HepG2 (cell line): ENCODE measurements around the gene CGREF1. TPM values are rescaled to one million over a fixed set of nuclear protein-coding genes. Genes with fewer than 3 reads are reported as not detected.

ENCODE experiments used
- AKAP8 ChIP-seq: sonication (generic); formaldehyde crosslinking; IDR thresholded peaks from 2 replicates; pipeline ENCODE4 v1.5.1; 2020; ENCODE audit warnings: mild to moderate bottlenecking, missing genetic modification reagents
- ARHGAP35 ChIP-seq: sonication (generic); formaldehyde crosslinking; IDR thresholded peaks from 2 replicates; pipeline ENCODE4 v1.9.0; 2022; ENCODE audit warnings: mild to moderate bottlenecking, inconsistent platforms, moderate library complexity, missing genetic modification reagents, borderline replicate concordance
- CBFB ChIP-seq: sonication (generic); formaldehyde crosslinking; IDR thresholded peaks from 2 replicates; pipeline ENCODE4 v1.4.0; 2020; ENCODE audit warnings: missing genetic modification reagents
- CSRNP2 ChIP-seq: sonication (generic); formaldehyde crosslinking; conservative IDR thresholded peaks from 2 replicates; pipeline ENCODE4 v1.8.0; 2022; ENCODE audit warnings: low read depth, missing genetic modification reagents
- ERF ChIP-seq: IDR thresholded peaks from 2 replicates; pipeline ENCODE4 v1.6.1; 2018; ENCODE audit warnings: missing biosample characterization, missing genetic modification reagents
- EZH2 ChIP-seq: conservative IDR thresholded peaks from 2 replicates; pipeline ENCODE4 v1.6.1; 2012; ENCODE audit warnings: mild to moderate bottlenecking, low read depth, low read length, moderate library complexity
- FOXK1 ChIP-seq: sonication (generic); formaldehyde crosslinking; IDR thresholded peaks from 2 replicates; pipeline ENCODE4 v1.4.0; 2020; ENCODE audit warnings: low read depth, missing genetic modification reagents, borderline replicate concordance
- HMGXB4 ChIP-seq, 2 experiments: sonication (generic) in 1 of 2; formaldehyde crosslinking in 1 of 2; IDR thresholded peaks; 2 replicates each; pipeline versions ENCODE4 v1.4.0 to v1.6.1; 2018 to 2020; ENCODE audit warnings: missing genetic modification reagents in 2 of 2, borderline replicate concordance in 1 of 2, low read depth in 1 of 2, mild to moderate bottlenecking in 1 of 2, missing biosample characterization in 1 of 2
- KLF13 ChIP-seq: sonication (generic); formaldehyde crosslinking; IDR thresholded peaks from 2 replicates; pipeline ENCODE4 v1.4.0; 2020; ENCODE audit warnings: mild to moderate bottlenecking, missing genetic modification reagents
- MAFF ChIP-seq: IDR thresholded peaks from 2 replicates; pipeline ENCODE4 v1.6.1; 2011; ENCODE audit warnings: low read depth, low read length, improper control_type of control experiment
- MBD4 ChIP-seq: IDR thresholded peaks from 2 replicates; pipeline ENCODE4 v1.6.1; 2012; ENCODE audit warnings: low read length, inconsistent platforms, borderline replicate concordance
- PITX1 ChIP-seq: sonication (generic); formaldehyde crosslinking; IDR thresholded peaks from 2 replicates; pipeline ENCODE4 v1.5.1; 2020; ENCODE audit warnings: mild to moderate bottlenecking, missing genetic modification reagents
- ZFP1 ChIP-seq: IDR thresholded peaks from 2 replicates; pipeline ENCODE4 v1.6.1; 2016
- ZNF652 ChIP-seq: IDR thresholded peaks from 2 replicates; pipeline ENCODE4 v1.6.1; 2016; ENCODE audit warnings: low read depth, borderline replicate concordance
- ZNF770 ChIP-seq: sonication (generic); formaldehyde crosslinking; IDR thresholded peaks from 2 replicates; pipeline ENCODE4 v1.5.0; 2020; ENCODE audit warnings: mild to moderate bottlenecking, missing genetic modification reagents
- ZNF816 ChIP-seq: sonication (generic); formaldehyde crosslinking; IDR thresholded peaks from 2 replicates; pipeline ENCODE4 v1.8.0; 2022; ENCODE audit warnings: missing genetic modification reagents, mild to moderate bottlenecking, borderline replicate concordance
- polyA plus RNA-seq, 8 experiments: library from polyadenylated mRNA; depleted of rRNA in 3 of 8; stranded (reverse) in 7 of 8; unstranded in 1 of 8; fragments of >200 nt; fragmentation: Illumina TruSeq in 4 of 8; extraction: Trizol in 4 of 8; gene quantifications; 2 replicates each; pipeline versions ENCODE4 v1.2.1 to v1.2.3, GENCODE V29; 2011 to 2016; ENCODE audit warnings: low read depth in 4 of 8, missing spikeins in 1 of 8, mixed read lengths in 1 of 8; ENCODE audit not compliant: insufficient read depth in 1 of 8
- total RNA-seq, 5 experiments: library from RNA; depleted of rRNA; stranded (reverse); fragments of >200 nt; fragmentation: Illumina TruSeq; extraction: Trizol; gene quantifications; 2 replicates each; pipeline ENCODE4 v1.2.3, GENCODE V29; 2016; ENCODE audit warnings: low read depth in 1 of 5
- TF ChIP-seq, protein P1 (sequence below): sonication (generic); formaldehyde crosslinking; IDR thresholded peaks from 2 replicates; pipeline ENCODE4 v1.4.0; 2020; ENCODE audit warnings: mild to moderate bottlenecking, missing genetic modification reagents
- TF ChIP-seq, protein P2 (sequence below): sonication (generic); formaldehyde crosslinking; IDR thresholded peaks from 2 replicates; pipeline ENCODE4 v1.4.0; 2020; ENCODE audit warnings: missing genetic modification reagents, borderline replicate concordance

CGREF1 gene
- total and polyA plus RNA-seq, 2 of the 13 experiments (the other 11 are each of a cell fraction or from before 2014, with no cell fraction given) = 13.9 to 23.4 TPM

- TF ChIP-seq, protein P1, sequence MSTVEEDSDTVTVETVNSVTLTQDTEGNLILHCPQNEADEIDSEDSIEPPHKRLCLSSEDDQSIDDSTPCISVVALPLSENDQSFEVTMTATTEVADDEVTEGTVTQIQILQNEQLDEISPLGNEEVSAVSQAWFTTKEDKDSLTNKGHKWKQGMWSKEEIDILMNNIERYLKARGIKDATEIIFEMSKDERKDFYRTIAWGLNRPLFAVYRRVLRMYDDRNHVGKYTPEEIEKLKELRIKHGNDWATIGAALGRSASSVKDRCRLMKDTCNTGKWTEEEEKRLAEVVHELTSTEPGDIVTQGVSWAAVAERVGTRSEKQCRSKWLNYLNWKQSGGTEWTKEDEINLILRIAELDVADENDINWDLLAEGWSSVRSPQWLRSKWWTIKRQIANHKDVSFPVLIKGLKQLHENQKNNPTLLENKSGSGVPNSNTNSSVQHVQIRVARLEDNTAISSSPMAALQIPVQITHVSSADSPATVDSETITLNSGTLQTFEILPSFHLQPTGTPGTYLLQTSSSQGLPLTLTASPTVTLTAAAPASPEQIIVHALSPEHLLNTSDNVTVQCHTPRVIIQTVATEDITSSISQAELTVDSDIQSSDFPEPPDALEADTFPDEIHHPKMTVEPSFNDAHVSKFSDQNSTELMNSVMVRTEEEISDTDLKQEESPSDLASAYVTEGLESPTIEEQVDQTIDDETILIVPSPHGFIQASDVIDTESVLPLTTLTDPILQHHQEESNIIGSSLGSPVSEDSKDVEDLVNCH (CRISPR knock-in tag) = no peak
- TF ChIP-seq, protein P2, sequence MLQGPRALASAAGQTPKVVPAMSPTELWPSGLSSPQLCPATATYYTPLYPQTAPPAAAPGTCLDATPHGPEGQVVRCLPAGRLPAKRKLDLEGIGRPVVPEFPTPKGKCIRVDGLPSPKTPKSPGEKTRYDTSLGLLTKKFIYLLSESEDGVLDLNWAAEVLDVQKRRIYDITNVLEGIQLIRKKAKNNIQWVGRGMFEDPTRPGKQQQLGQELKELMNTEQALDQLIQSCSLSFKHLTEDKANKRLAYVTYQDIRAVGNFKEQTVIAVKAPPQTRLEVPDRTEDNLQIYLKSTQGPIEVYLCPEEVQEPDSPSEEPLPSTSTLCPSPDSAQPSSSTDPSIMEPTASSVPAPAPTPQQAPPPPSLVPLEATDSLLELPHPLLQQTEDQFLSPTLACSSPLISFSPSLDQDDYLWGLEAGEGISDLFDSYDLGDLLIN (CRISPR knock-in tag) = no peak
- TF ChIP-seq ZFP1 = no peak
- TF ChIP-seq HMGXB4 (CRISPR knock-in tag; IDR thresholded peaks at IDR 0.05; ENCODE audit: borderline replicate concordance in 1 of 2, low read depth in 1 of 2) = 0 out of 4 replicates have a peak, but pooled peaks of 1 of the 2 experiments have one; percentile 15
- no peak for TF ChIP-seq PITX1 (CRISPR knock-in tag)
- no peak for TF ChIP-seq ZNF770 (CRISPR knock-in tag)
- TF ChIP-seq CBFB = 0 out of 2 replicates have a peak, but pooled peaks have one; percentile 18
- TF ChIP-seq MAFF = no peak
- peak; percentile 65; the same call in 1 of the 2 replicates for TF ChIP-seq MBD4
- TF ChIP-seq ARHGAP35 (CRISPR knock-in tag) = no peak
- no peak for TF ChIP-seq KLF13 (CRISPR knock-in tag)
- TF ChIP-seq AKAP8 = peak; percentile 31
- no peak for TF ChIP-seq CSRNP2 (CRISPR knock-in tag)
- no peak for TF ChIP-seq ERF (CRISPR knock-in tag)
- 0 out of 2 replicates have a peak, but pooled peaks have one; percentile 44 for TF ChIP-seq ZNF816 (CRISPR knock-in tag)
- TF ChIP-seq FOXK1 (CRISPR knock-in tag) = 0 out of 2 replicates have a peak, but pooled peaks have one; percentile 12
- no peak for TF ChIP-seq EZH2
- TF ChIP-seq ZNF652 = no peak
Measured at GRCh38 chr2:27128668-27129571, 10.0 kb upstream of the CGREF1 start (continued).
